Suppressor macrophage treated with lipopolysaccharide for 1 hour (primary cell): ENCODE data around the gene IL18R1.

Source experiments
- DNase-seq, 3 donors: peaks; one replicate each; pipeline ENCODE4 v3.0.0-alpha.2; 2020 to 2022

IL18R1 gene

GRCh38 chr2:102345329-102345920 lies 10.2 kb upstream of the IL18R1 start:
- DNase-seq, result no peak

- no peak for DNase-seq
Measured at GRCh38 chr2:102346381-102347130, 9.0 kb upstream of the IL18R1 start.

- DNase-seq, result no peak
Measured at GRCh38 chr2:102350137-102350793, 5.3 kb upstream of the IL18R1 start.

- DNase-seq, result no peak
Measured at GRCh38 chr2:102356381-102356712, 751 bp downstream of the IL18R1 start.

GRCh38 chr2:102356741-102357140 lies 1.1 kb downstream of the IL18R1 start:
- no peak for DNase-seq

- peak; percentile 49 to 77 (median 71) for DNase-seq
Measured at GRCh38 chr2:102357937-102358336, 2.3 kb downstream of the IL18R1 start.

GRCh38 chr2:102358496-102358895 lies 2.9 kb downstream of the IL18R1 start:
- no peak for DNase-seq

GRCh38 chr2:102359527-102359926 lies 3.9 kb downstream of the IL18R1 start:
- no peak for DNase-seq

GRCh38 chr2:102361632-102362241 lies 6.1 kb downstream of the IL18R1 start:
- no peak for DNase-seq

GRCh38 chr2:102365763-102366162 lies 10.2 kb downstream of the IL18R1 start:
- no peak for DNase-seq

- DNase-seq, result no peak
Measured at GRCh38 chr2:102366406-102367112, 11.0 kb downstream of the IL18R1 start.

- no peak for DNase-seq
Measured at GRCh38 chr2:102367331-102367971, 11.9 kb downstream of the IL18R1 start.

- no peak for DNase-seq
Measured at GRCh38 chr2:102368461-102369109, 13.0 kb downstream of the IL18R1 start.

GRCh38 chr2:102369866-102370265 lies 14.3 kb downstream of the IL18R1 start:
- no peak for DNase-seq

- no peak for DNase-seq
Measured at GRCh38 chr2:102376052-102376591, 20.5 kb downstream of the IL18R1 start.

GRCh38 chr2:102383722-102384121 lies 28.1 kb downstream of the IL18R1 start:
- no peak for DNase-seq

GRCh38 chr2:102385522-102385921 lies 29.9 kb downstream of the IL18R1 start:
- no peak for DNase-seq

- DNase-seq, result no peak
Measured at GRCh38 chr2:102386004-102386403, 30.4 kb downstream of the IL18R1 start.

- DNase-seq, result no peak
Measured at GRCh38 chr2:102386867-102387541, 31.4 kb downstream of the IL18R1 start.

- DNase-seq, result no peak
Measured at GRCh38 chr2:102387763-102388546, 32.4 kb downstream of the IL18R1 start.
